ENCODE results near the gene PLXDC2. TPM values are rescaled to one million over a fixed set of nuclear protein-coding genes. Genes with fewer than 3 reads are reported as not detected.
A peak's percentile ranks its signal among the peaks of the same experiment; 100 is the strongest.

The PLXDC2 gene
- total and polyA plus RNA-seq, 8 donors: 2.1 to 57.2 (median 11.2) TPM

GRCh38 chr10:20288060-20288459 is 471.8 kb downstream of the PLXDC2 start:
- H3K36me3 ChIP-seq: no peaks in the 10 kb centered on the region
- no peaks in the 10 kb centered on the region for H3K9me3 ChIP-seq
- TF ChIP-seq EP300 (IDR thresholded peaks at IDR 0.05) (no peak), POLR2A (IDR thresholded peaks at IDR 0.05) (no peak), POLR2AphosphoS5 (IDR thresholded peaks at IDR 0.05) (no peak), CTCF (IDR thresholded peaks at IDR 0.05) (no peak)
- intact Hi-C loops (cut with DNase I; ENCODE audit: low total_unique reads): no loop called here
- no peak overlapping the region for H3K4me3 ChIP-seq
- no peak overlapping the region for H3K27ac ChIP-seq
- DNase-seq: peak in 1 of 2 donors; percentile 28
- WGBS, 5 donors: 45 to 69% (median 63%) methylated on average over 6 of the region's 6 CpGs
- no peaks in the 10 kb centered on the region for H3K27me3 ChIP-seq
- H3K4me1 ChIP-seq: peaks cover 0 to 11% (median 0%) of the 10 kb centered on the region in 4 donors

GRCh38 chr10:20289070-20289828 is 473.0 kb downstream of the PLXDC2 start:
- no peaks in the 10 kb centered on the region for H3K27me3 ChIP-seq
- intact Hi-C loops (cut with DNase I; ENCODE audit: low total_unique reads): no loop called here
- H3K9me3 ChIP-seq: no peaks in the 10 kb centered on the region
- DNase-seq: no peak
- H3K36me3 ChIP-seq: no peaks in the 10 kb centered on the region
- 54 to 83% (median 78%) methylated on average over 6 of the region's 6 CpGs for WGBS, 5 donors
- no peak overlapping the region for H3K4me3 ChIP-seq
- TF ChIP-seq POLR2AphosphoS5 (IDR thresholded peaks at IDR 0.05) (no peak), POLR2A (IDR thresholded peaks at IDR 0.05) (no peak), CTCF (IDR thresholded peaks at IDR 0.05) (no peak), EP300 (IDR thresholded peaks at IDR 0.05) (no peak)
- H3K4me1 ChIP-seq: peaks cover 0 to 11% (median 0%) of the 10 kb centered on the region in 4 donors
- H3K27ac ChIP-seq: no peak overlapping the region

GRCh38 chr10:20298417-20298816 is 482.2 kb downstream of the PLXDC2 start:
- no peaks in the 10 kb centered on the region for H3K27me3 ChIP-seq
- DNase-seq: no peak
- intact Hi-C loops (cut with DNase I; ENCODE audit: low total_unique reads): no loop called here
- 48 to 95% (median 87%) methylated on average over 2 of the region's 2 CpGs for WGBS, 5 donors
- H3K36me3 ChIP-seq: no peaks in the 10 kb centered on the region
- H3K4me1 ChIP-seq: no peaks in the 10 kb centered on the region
- H3K9me3 ChIP-seq: peaks cover 0 to 21% (median 14%) of the 10 kb centered on the region in 4 donors
- TF ChIP-seq POLR2A (IDR thresholded peaks at IDR 0.05) (no peak), CTCF (IDR thresholded peaks at IDR 0.05) (no peak), EP300 (IDR thresholded peaks at IDR 0.05) (no peak), POLR2AphosphoS5 (IDR thresholded peaks at IDR 0.05) (no peak)
- H3K4me3 ChIP-seq: no peak overlapping the region
- no peak overlapping the region for H3K27ac ChIP-seq

- H3K4me1 ChIP-seq: no peaks in the 10 kb centered on the region
- H3K9me3 ChIP-seq: peaks cover 0 to 21% (median 14%) of the 10 kb centered on the region in 4 donors
- peak in 1 of 2 donors; percentile 60 for DNase-seq
- no peaks in the 10 kb centered on the region for H3K36me3 ChIP-seq
- intact Hi-C loops (cut with DNase I; ENCODE audit: low total_unique reads): no loop called here
- TF ChIP-seq CTCF (IDR thresholded peaks at IDR 0.05): no peak
- TF ChIP-seq POLR2A (IDR thresholded peaks at IDR 0.05): no peak
- TF ChIP-seq POLR2AphosphoS5 (IDR thresholded peaks at IDR 0.05): no peak
- no peak for TF ChIP-seq EP300 (IDR thresholded peaks at IDR 0.05)
- no peak overlapping the region for H3K27ac ChIP-seq
- H3K4me3 ChIP-seq: no peak overlapping the region
- no peaks in the 10 kb centered on the region for H3K27me3 ChIP-seq
- WGBS, 5 donors: 57 to 63% (median 57%) methylated on average over 4 of the region's 4 CpGs
These were observed 483.0 kb downstream of the PLXDC2 start for GRCh38 chr10:20299034-20299736.
